ENCODE results near the gene AK2.
"Not testable (repeated sequence)": the region's sequence is repeated elsewhere in the genome, so short reads cannot be mapped to it uniquely, and the experiment has no call there.

GRCh38 chr1:33066477-33066876 is 29.8 kb upstream of the AK2 start:
- TF ChIP-seq MAX (IDR thresholded peaks at IDR 0.05); CREB1 (IDR thresholded peaks at IDR 0.05; ENCODE audit: low read depth); TAF1 (IDR thresholded peaks at IDR 0.05; ENCODE audit: low read depth); EGR1 (IDR thresholded peaks at IDR 0.05); RAD21 (IDR thresholded peaks at IDR 0.05; ENCODE audit: low read depth); FOXM1 (IDR thresholded peaks at IDR 0.05; ENCODE audit: borderline replicate concordance, low read depth): not testable (repeated sequence)
- peak; percentile 55; the same call in 1 of the 2 replicates for TF ChIP-seq REST (IDR thresholded peaks at IDR 0.05; ENCODE audit: low read depth)

All from Ishikawa (cell line).